Panc1 (cell line): Measurements from ENCODE around the gene CCDC68. TPM values are rescaled to one million over a fixed set of nuclear protein-coding genes. Genes with fewer than 3 reads are reported as not detected.
"Not testable (repeated sequence)": the region's sequence is repeated elsewhere in the genome, so short reads cannot be mapped to it uniquely, and the experiment has no call there.

Source experiments
- ATAC-seq: fragments of 200-7000 bp; cut with Tn5 transposase; 2 replicates; pipeline ENCODE4 v1.9.1; 2020; ENCODE audit warnings: mild to moderate bottlenecking, moderate library complexity
- BruUV-seq: library from RNA; stranded (reverse); fragments of 400-500 nt; replicated peaks from 2 replicates; lab custom pipeline; 2021; lab: Mats Ljungman, UMichigan
- CTCF ChIA-PET: fragments of 300-600 bp; sonication (Branson Sonifier 250); formaldehyde crosslinking; loops from one replicate; lab custom pipeline; 2022; ENCODE audit warnings: antibody characterized with exemption; lab: Charles Lee
- POLR2A ChIA-PET: fragments of 300-600 bp; sonication (Branson Sonifier 250); formaldehyde crosslinking; loops from one replicate; lab custom pipeline; 2022; ENCODE audit warnings: antibody characterized with exemption; lab: Charles Lee
- DNase-seq: peaks from one replicate; pipeline ENCODE4 v3.0.0-alpha.2; 2010; ENCODE audit warnings: low read depth, low spot score
- H3K27ac ChIP-seq: 2 replicates; pipeline ENCODE4 v1.5.1; 2011; ENCODE audit warnings: mild to moderate bottlenecking, low read length, inconsistent platforms
- H3K27me3 ChIP-seq: fragments of 200-500 bp; sonication (Bioruptor generic); 2 replicates; pipeline ENCODE4 v1.6.0; 2014; ENCODE audit warnings: low read length, inconsistent platforms; ENCODE audit not compliant: control insufficient read depth, insufficient read depth
- H3K36me3 ChIP-seq: fragments of 200-500 bp; sonication (Bioruptor generic); 2 replicates; pipeline ENCODE4 v1.5.1; 2014; ENCODE audit warnings: inconsistent platforms, mild to moderate bottlenecking, low read length, moderate library complexity; ENCODE audit not compliant: control insufficient read depth, insufficient read depth
- H3K4me1 ChIP-seq: 2 replicates; pipeline ENCODE4 v1.5.1; 2011; ENCODE audit warnings: inconsistent platforms, mild to moderate bottlenecking, low read length, moderate library complexity; ENCODE audit not compliant: control insufficient read depth, insufficient read depth
- H3K4me3 ChIP-seq, 2 experiments: 2 replicates each; pipeline ENCODE4 v1.5.1; 2011 to 2012; ENCODE audit warnings: low read depth in 2 of 2, low read length in 2 of 2, mild to moderate bottlenecking in 2 of 2, inconsistent platforms in 1 of 2, moderate library complexity in 1 of 2
- H3K9me3 ChIP-seq: fragments of 200-500 bp; sonication (Bioruptor generic); 2 replicates; pipeline ENCODE4 v1.5.1; 2014; ENCODE audit warnings: low read depth, mild to moderate bottlenecking, inconsistent platforms, low read length, moderate library complexity; ENCODE audit not compliant: control insufficient read depth, insufficient read depth
- POLR2AphosphoS5 ChIP-seq: IDR thresholded peaks from 2 replicates; pipeline ENCODE4 v1.6.1; 2012; ENCODE audit warnings: mild to moderate bottlenecking, low read depth, low read length, moderate library complexity
- SIN3A ChIP-seq: IDR thresholded peaks from 2 replicates; pipeline ENCODE4 v1.6.1; 2012; ENCODE audit warnings: low read depth, mild to moderate bottlenecking, low read length, moderate library complexity, borderline replicate concordance; ENCODE audit not compliant: insufficient read depth
- TCF7L2 ChIP-seq: IDR thresholded peaks from 2 replicates; pipeline ENCODE4 v1.6.1; 2011; ENCODE audit warnings: mild to moderate bottlenecking, low read depth, low read length, inconsistent platforms
- in situ Hi-C: cut with HindIII; loops from 2 replicates; pipeline ENCODE4 v1.10.0; 2016; ENCODE audit warnings: low sequenced_read_pairs, low pct_unique_long_range_greater_than_20kb
- intact Hi-C: fragments of 100-400 bp; cut with micrococcal nuclease; formaldehyde crosslinking; loops from one replicate; pipeline ENCODE4 v1.10.0; 2022; ENCODE audit not compliant: unreplicated experiment
- total RNA-seq: library from RNA; stranded (reverse); gene quantifications from one replicate; pipeline ENCODE4 v1.2.1, GENCODE V29; 2021; ENCODE audit not compliant: unreplicated experiment
- TF ChIP-seq, protein P1 (sequence below): fragments of 450-650 bp; IDR thresholded peaks from 2 replicates; pipeline ENCODE4 v1.5.1; 2017; ENCODE audit warnings: mild to moderate bottlenecking
- TF ChIP-seq, protein P2 (sequence below), 2 experiments: IDR thresholded peaks; 2 replicates each; pipeline ENCODE4 v1.6.1; 2011 to 2012; ENCODE audit warnings: low read depth in 2 of 2, control low read depth in 1 of 2, low read length in 1 of 2, mild to moderate bottlenecking in 1 of 2, moderate library complexity in 1 of 2; ENCODE audit not compliant: insufficient read depth in 1 of 2

CCDC68 gene
- total RNA-seq, 1 experiment from 2014 or later: 0.41 TPM

GRCh38 chr18:54973046-54973445 lies 13.8 kb upstream of the CCDC68 start:
- TF ChIP-seq SIN3A (no peak), TCF7L2 (no peak), POLR2AphosphoS5 (no peak)
- TF ChIP-seq, protein P1, sequence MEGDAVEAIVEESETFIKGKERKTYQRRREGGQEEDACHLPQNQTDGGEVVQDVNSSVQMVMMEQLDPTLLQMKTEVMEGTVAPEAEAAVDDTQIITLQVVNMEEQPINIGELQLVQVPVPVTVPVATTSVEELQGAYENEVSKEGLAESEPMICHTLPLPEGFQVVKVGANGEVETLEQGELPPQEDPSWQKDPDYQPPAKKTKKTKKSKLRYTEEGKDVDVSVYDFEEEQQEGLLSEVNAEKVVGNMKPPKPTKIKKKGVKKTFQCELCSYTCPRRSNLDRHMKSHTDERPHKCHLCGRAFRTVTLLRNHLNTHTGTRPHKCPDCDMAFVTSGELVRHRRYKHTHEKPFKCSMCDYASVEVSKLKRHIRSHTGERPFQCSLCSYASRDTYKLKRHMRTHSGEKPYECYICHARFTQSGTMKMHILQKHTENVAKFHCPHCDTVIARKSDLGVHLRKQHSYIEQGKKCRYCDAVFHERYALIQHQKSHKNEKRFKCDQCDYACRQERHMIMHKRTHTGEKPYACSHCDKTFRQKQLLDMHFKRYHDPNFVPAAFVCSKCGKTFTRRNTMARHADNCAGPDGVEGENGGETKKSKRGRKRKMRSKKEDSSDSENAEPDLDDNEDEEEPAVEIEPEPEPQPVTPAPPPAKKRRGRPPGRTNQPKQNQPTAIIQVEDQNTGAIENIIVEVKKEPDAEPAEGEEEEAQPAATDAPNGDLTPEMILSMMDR: no peak
- TF ChIP-seq, protein P2, sequence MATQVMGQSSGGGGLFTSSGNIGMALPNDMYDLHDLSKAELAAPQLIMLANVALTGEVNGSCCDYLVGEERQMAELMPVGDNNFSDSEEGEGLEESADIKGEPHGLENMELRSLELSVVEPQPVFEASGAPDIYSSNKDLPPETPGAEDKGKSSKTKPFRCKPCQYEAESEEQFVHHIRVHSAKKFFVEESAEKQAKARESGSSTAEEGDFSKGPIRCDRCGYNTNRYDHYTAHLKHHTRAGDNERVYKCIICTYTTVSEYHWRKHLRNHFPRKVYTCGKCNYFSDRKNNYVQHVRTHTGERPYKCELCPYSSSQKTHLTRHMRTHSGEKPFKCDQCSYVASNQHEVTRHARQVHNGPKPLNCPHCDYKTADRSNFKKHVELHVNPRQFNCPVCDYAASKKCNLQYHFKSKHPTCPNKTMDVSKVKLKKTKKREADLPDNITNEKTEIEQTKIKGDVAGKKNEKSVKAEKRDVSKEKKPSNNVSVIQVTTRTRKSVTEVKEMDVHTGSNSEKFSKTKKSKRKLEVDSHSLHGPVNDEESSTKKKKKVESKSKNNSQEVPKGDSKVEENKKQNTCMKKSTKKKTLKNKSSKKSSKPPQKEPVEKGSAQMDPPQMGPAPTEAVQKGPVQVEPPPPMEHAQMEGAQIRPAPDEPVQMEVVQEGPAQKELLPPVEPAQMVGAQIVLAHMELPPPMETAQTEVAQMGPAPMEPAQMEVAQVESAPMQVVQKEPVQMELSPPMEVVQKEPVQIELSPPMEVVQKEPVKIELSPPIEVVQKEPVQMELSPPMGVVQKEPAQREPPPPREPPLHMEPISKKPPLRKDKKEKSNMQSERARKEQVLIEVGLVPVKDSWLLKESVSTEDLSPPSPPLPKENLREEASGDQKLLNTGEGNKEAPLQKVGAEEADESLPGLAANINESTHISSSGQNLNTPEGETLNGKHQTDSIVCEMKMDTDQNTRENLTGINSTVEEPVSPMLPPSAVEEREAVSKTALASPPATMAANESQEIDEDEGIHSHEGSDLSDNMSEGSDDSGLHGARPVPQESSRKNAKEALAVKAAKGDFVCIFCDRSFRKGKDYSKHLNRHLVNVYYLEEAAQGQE (IDR thresholded peaks at IDR 0.05; ENCODE audit: insufficient read depth in 1 of 2, low read depth in 2 of 2, low read length in 1 of 2): no peak
- Histone ChIP-seq H3K27me3 (no peaks in the 10 kb centered on the region), H3K4me3 (no peak overlapping the region), H3K4me1 (no peaks in the 10 kb centered on the region), H3K9me3 (no peaks in the 10 kb centered on the region), H3K36me3 (no peaks in the 10 kb centered on the region), H3K27ac (no peak overlapping the region)
- in situ Hi-C loops: no loop called here
- ATAC-seq (no peak), DNase-seq (no peak)
- intact Hi-C loops: no loop called here
- BruUV-seq: no TSS peak
- CTCF ChIA-PET: no interaction called here
- POLR2A ChIA-PET: no interaction called here

- Histone ChIP-seq H3K36me3 (no peaks in the 10 kb centered on the region), H3K9me3 (no peaks in the 10 kb centered on the region), H3K4me1 (no peaks in the 10 kb centered on the region), H3K4me3 (no peak overlapping the region), H3K27me3 (no peaks in the 10 kb centered on the region), H3K27ac (no peak overlapping the region)
- BruUV-seq: no TSS peak
- POLR2A ChIA-PET: no interaction called here
- no peak for DNase-seq
- intact Hi-C loops (no loop called here), in situ Hi-C loops (no loop called here)
- TF ChIP-seq TCF7L2: no peak
- TF ChIP-seq, protein P2 (IDR thresholded peaks at IDR 0.05; ENCODE audit: insufficient read depth in 1 of 2, low read depth in 2 of 2, low read length in 1 of 2): no peak
- no peak for ATAC-seq
- CTCF ChIA-PET: no interaction called here
Measured at GRCh38 chr18:54968807-54969206, 9.5 kb upstream of the CCDC68 start.

GRCh38 chr18:54968237-54968636 lies 9.0 kb upstream of the CCDC68 start:
- DNase-seq, intact Hi-C loops, in situ Hi-C loops, ATAC-seq, H3K9me3 ChIP-seq, H3K27me3 ChIP-seq, BruUV-seq, CTCF ChIA-PET, H3K4me3 ChIP-seq, H3K4me1 ChIP-seq, POLR2A ChIA-PET, H3K36me3 ChIP-seq, H3K27ac ChIP-seq: not testable (repeated sequence)
